Measurements from ENCODE around the gene NRSN2.
"Not testable (repeated sequence)": the region's sequence is repeated elsewhere in the genome, so short reads cannot be mapped to it uniquely, and the experiment has no call there.

NRSN2 gene

DNA sequence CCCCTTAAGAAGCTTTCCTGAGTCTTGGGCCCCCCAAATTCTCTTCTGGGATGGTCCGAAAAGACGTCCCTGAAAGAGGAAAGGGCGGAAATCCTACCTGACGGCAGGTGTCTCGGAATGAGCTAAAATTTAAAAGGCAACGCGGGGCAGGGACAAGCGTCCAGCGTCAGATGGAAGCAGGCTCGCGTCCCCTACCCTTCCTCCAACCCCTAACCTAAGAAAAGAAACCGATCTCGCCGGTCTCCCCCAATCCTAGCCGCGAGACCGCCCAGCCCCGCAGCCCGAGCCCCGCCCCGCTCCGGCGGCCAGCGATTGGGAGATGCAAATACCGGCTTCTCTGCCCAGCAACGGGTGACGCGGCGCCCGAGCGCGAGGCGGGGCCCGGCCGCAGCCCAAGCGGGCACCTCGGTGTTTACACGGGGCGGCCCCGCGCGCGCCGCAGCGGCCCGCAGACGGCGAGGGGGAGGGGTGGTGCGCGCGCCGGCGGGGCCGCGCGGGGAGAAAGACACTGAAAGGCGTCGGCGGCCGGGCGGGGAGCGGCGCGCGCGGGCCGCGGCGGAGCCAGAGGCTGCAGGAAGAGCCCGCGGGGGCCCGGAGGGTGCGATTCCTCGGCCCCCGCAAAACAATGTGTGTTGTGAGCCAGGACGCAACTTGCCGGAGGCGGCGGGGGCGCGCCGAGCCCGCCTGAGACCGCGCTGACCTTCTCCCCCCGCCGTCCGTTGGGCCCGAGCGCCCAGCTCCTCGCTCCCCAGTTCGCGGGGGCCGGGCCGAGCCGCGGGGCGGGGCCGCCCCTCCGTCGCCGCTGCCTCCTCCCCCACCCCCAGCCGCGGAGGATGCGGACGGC is 21.6 kb upstream of the NRSN2 start, which contains the start of gene SOX12:
TSS of gene SOX12 (plus strand) at position 508 of the 844 bp plus-strand sequence. CDS start 373 bp downstream, outside the sequence.
- peak; percentile 92 to 98 for DNase-seq

- no peak for DNase-seq
These were observed 20.8 kb upstream of the NRSN2 start for GRCh38 chr20:325889-326644.

GRCh38 chr20:326645-327185 is 20.2 kb upstream of the NRSN2 start:
- no peak for DNase-seq

DNA sequence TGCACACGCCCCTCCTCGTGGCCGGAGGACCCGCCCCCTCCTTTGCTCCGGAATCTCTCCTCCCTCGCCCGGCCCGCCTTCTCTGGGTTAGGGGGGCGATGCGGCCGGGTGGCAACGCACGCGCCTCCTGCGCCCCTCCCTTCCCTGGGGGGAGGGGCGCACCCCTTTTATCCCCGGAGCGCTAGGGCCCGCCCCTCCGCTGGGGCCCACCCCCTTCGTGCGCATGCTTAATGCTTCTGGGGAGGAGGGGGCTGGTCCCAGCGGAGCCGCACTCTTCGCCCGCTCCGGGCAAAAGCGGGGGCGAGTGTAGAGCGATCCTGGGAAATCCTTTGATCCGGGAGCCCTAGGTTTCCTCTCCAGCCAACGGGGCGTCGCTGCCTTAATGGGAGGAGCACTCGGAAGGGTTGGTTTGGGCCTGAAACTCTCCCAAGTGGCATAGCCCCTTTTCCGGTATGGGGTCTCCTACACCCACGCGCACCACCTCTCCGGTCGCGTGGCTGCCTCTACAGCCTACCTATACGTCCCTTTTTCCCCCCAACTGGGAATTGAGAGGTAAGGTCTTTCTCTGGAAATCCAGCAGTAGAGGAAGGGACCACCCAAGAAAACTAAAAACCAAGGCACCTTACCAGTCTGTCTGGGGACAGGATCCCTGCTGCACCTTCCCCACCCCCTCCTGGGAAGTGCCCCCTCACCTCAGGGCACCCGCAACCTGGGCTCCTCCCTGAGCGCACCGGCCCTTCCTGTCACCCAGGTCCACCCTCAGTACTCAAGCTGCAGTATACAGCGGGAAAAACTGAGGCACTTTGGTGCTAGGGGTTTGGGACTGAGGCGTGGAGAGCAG is 19.5 kb upstream of the NRSN2 start:
- peak in 1 of 2 experiments; percentile 19 for DNase-seq

DNA sequence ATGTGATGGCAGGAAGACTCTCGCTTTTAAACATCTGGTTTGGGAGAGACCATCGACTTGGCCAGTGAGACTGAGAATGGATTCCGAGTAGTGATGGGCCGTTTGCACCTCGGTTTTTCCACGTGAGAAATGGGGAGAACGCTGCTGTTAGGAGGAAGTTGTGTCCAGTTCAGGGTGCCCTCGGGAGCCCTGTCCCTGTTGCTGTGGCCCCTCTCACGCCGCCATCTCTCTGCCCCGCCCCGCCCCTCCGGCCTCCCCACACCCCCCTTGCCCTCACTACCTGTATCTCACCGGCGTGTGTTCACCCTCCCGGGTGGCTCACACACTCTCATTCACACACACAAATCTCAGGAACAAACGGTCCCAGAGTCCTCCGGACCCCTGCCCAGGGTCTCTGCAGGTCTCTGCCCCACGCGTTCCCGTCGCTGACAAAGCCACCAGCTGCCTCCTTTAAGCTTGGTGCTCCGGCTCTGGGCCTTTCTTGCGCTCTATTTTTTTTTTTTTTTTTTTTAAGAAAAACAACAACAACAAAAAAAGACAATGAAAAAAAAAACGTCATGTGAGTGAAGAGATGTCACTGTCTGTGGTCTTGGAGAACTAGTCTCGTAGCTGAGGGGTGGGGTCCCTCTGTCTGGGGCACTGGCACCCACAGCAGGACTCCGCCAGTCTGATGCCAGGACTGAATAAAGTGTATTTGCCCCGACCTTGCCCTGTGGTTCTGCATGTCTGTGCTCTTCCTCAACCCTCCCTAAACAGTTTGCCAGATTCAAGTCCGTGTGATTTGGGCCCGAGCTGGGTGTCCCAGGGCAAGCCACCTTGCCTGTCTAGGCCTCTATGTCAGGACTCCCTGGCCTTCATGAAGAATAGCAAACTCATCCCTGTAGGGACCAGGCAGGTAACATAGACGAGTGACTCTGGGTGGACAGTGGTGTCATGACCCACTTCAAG is 18.6 kb upstream of the NRSN2 start:
- DNase-seq: no peak

GRCh38 chr20:328975-329695 is 17.8 kb upstream of the NRSN2 start:
- DNase-seq: no peak

GRCh38 chr20:329851-330232 is 17.1 kb upstream of the NRSN2 start:
- DNase-seq: no peak

DNA sequence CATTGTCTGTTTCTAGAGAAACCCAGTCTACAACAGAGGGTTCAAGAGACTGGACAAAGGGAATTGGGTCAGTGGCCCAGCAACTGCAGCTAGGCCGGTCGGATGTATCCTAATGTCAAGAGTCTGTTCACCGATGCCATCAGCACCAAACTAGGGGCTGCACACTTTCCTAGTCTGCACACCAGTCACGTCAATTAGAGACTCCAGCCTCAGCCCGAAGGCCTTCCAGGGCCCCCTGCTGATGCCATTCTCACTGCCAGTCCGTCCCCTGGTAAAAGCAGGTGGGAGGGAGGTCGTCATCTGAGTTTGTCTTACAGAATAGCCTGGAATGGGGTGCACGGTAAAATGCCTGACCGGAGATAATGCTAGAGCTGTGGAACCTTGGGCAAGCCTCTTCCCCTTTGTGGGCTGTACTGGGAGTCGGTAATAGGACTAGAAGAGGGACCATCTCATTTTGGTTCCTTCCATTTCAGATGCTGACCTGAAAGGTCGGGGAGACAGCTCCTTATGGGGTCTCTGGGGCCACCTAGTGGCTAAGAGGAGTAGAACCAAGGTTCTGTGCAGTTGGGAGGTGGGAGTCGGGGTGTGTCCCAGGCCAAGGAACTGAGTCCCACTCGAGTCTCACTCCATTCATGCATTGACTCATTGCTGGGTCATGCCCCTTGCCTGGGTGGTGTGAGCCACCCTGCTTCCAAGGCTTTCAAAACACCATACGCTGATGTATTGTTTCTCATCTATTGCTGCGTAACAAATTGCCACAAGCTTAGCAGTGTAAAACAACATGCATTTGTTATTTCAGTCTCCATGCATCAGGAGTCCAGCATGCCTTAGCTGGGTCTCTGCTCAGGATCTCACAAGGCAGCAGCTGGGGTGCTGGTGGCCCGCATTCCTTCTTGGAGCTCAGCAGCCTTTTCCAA is 16.4 kb upstream of the NRSN2 start:
- peak in 1 of 2 experiments; percentile 19 for DNase-seq

GRCh38 chr20:334578-334977 is 12.3 kb upstream of the NRSN2 start:
- no peak for DNase-seq

DNA sequence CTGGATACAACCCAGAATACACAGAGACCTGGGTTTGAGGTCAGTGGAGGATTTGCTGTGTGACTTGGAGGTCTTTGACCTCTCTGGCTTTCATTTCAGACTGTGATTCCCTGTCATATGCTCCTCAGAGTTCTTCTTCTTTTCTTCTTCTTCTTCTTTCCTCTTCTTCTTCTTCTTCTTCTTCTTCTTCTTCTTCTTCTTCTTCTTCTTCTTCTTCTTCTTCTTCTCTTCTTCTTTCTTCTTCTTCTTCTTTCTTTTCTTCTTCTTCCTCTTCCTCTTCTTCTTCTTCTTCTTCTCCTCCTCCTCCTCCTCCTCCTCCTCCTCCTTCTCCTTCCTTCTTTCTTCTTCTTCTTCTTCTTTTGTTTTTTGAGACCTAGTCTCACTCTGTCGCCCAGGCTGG is 10.9 kb upstream of the NRSN2 start:
- not testable (repeated sequence) for DNase-seq

DNA sequence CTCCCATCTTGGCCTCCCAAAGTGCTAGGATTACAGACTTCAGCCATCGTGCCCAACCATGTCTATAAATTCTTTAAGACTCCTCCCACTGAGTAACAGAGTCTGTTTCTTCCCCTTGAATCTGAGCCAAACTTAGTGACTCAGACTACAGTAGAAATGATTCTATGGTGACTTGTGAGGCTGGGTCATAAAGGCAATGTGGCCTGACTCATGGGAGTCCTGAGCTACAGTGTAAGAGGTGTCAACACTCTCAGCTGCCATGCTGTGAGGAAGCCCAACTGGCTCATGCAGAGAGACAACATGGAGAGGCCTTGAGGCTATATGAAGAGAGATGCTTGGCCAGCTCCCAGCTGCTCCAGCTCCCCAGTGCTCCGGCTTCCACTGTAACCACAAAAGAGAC is 5.2 kb upstream of the NRSN2 start:
- DNase-seq: no peak

GRCh38 chr20:343107-343506 is 3.8 kb upstream of the NRSN2 start:
- no peak for DNase-seq

DNA sequence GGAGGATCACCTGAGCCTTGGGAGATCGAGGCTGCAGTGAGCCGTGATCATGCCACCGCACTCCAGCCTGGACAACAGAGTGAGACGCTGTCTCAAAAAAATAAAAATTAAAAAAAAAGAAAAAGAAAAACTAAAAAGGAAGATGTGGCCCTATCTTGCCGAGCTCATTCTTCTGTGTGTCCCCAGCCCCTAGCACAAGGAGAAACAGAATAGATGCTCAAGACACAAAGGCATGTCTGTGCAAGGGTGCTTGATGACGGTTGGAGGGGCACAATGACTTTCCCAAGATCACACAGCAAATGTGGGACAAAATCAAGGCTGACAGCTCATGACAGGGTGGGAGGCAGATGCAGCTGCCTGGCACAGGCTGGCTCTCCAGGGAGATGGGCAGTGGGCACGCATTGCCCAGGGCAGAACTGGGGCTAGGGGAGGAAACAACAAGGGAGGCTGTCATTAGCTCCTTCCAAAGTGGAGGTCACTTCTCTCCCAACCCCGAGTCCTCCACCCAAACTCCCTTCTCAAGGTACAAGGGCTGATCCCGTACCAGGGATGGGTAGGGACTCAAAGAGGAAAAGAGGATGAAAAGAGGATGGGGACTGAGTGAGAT is 775 bp upstream of the NRSN2 start:
- DNase-seq: no peak

GRCh38 chr20:347317-347639 is 367 bp downstream of the NRSN2 start:
- DNase-seq: no peak

DNA sequence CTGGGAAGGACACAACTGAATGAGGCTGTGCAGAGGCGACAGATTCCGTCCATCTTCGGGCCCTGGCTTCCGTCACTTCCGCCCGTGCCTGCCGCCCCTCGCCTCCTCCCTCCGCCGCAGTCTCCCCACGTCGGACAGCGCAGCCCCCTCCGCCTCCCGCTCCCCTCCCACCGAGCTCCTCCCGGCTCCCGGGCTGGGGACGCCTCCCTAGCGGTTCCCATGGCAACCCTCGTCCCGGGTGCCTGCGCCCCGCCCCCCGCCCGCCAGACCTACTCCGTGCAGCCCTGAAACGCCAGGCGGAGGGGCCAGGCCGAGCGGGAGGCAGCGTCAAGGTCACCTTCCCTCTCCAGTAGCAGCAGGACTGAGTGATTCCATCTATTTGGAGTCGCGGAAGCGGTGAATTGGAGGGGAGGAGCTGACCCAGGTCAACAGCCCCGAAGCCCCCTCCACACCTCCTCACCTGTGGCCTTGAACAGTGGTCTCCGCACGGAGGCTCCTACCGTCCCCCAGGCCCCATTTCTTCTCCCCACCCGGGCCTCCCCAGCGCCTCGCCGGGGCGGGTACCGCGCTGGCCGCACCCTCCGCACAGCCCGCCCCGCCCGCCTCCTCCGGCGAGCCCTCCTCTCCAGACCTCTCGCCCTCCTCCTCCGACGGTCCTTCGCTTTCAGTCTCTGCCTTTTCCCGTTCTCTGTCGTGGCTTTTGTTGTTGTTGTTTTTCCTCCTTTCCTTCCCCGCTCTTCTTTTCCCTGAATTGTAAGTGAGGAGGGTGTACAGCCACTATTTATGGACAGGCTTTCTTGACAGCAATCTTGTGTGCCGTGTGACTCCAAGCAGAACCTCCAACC is 951 bp downstream of the NRSN2 start:
- DNase-seq: peak; percentile 52 to 72

DNA sequence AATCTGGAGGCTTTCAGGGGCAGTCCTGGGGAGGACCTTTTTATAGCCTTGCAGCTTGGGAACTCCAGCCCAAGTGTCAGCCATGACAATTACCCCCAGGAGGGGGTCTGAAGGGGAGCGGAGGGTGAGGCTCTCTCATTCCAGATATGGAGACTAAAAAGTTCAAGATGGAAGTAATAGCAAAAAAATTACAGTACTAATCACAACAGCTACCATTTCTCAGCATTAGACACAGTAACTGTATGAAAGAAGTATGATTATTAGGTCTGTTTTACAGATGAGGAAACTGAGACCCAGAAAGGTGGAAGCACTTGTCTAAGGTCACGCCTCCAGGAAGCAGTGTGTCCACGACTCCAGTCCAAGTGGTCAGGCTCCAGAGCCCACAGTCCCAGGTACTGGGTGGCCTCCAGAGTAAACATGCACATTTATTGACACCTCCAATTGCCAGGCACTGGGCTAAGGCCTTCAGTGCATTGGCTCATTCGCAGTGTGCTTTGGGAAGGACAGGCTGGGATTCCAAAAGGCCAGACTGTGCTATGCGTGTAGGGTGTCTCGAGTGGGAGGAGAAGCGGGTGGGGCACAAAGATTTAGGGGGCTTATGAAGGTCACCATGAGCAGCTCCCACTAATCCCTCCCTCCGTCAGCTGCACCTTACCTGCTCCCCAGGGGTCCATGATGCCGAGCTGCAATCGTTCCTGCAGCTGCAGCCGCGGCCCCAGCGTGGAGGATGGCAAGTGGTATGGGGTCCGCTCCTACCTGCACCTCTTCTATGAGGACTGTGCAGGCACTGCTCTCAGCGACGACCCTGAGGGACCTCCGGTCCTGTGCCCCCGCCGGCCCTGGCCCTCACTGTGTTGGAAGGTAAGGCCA is 2.3 kb downstream of the NRSN2 start:
- no peak for DNase-seq

DNA sequence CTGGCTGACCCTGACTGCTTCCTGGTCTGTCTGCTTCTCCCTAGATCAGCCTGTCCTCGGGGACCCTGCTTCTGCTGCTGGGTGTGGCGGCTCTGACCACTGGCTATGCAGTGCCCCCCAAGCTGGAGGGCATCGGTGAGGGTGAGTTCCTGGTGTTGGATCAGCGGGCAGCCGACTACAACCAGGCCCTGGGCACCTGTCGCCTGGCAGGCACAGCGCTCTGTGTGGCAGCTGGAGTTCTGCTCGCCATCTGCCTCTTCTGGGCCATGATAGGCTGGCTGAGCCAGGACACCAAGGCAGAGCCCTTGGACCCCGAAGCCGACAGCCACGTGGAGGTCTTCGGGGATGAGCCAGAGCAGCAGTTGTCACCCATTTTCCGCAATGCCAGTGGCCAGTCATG is 6.3 kb downstream of the NRSN2 start:
- DNase-seq: no peak

Measured in cerebellar nuclear complex (tissue), 1 donor.